ENCODE data around the gene TBC1D3B. TPM values are rescaled to one million over a fixed set of nuclear protein-coding genes. Genes with fewer than 3 reads are reported as not detected.

The TBC1D3B gene
- total RNA-seq, 4 donors from 2014 or later = 3.4 to 69.3 (median 11.7) TPM

GRCh38 chr17:36144981-36145729, 31.3 kb downstream of the TBC1D3B start:
- TF ChIP-seq CTCF (IDR thresholded peaks at IDR 0.05) = no peak
- no peak for TF ChIP-seq POLR2A (IDR thresholded peaks at IDR 0.05)
- Histone ChIP-seq H3K36me3 (no peaks in the 10 kb centered on the region), H3K4me3 (no peak overlapping the region), H3K9me3 (no peaks in the 10 kb centered on the region), H3K4me1 (peaks cover 0 to 12% (median 3%) of the 10 kb centered on the region in 4 donors), H3K27ac (no peak overlapping the region), H3K27me3 (no peaks in the 10 kb centered on the region)
- no peak for DNase-seq

- no peak for DNase-seq
- Histone ChIP-seq H3K27me3 (no peaks in the 10 kb centered on the region), H3K9me3 (no peaks in the 10 kb centered on the region), H3K27ac (no peak overlapping the region), H3K4me3 (no peak overlapping the region), H3K4me1 (peaks cover 0 to 12% (median 2%) of the 10 kb centered on the region in 4 donors), H3K36me3 (no peaks in the 10 kb centered on the region)
- TF ChIP-seq POLR2A (IDR thresholded peaks at IDR 0.05) (no peak), CTCF (IDR thresholded peaks at IDR 0.05) (no peak)
Measured at GRCh38 chr17:36144014-36144413, 32.4 kb downstream of the TBC1D3B start.

- Histone ChIP-seq H3K36me3 (no peaks in the 10 kb centered on the region), H3K4me3 (no peak overlapping the region), H3K4me1 (peaks cover 0 to 12% (median 0%) of the 10 kb centered on the region in 4 donors), H3K27me3 (no peaks in the 10 kb centered on the region), H3K9me3 (no peaks in the 10 kb centered on the region), H3K27ac (no peak overlapping the region)
- TF ChIP-seq CTCF (IDR thresholded peaks at IDR 0.05) = no peak
- no peak for DNase-seq
Measured at GRCh38 chr17:36142806-36143205, 33.6 kb downstream of the TBC1D3B start.

- TF ChIP-seq CTCF (IDR thresholded peaks at IDR 0.05) = no peak
- TF ChIP-seq POLR2A (IDR thresholded peaks at IDR 0.05) = no peak
Measured at GRCh38 chr17:36142235-36142634, 34.2 kb downstream of the TBC1D3B start.

GRCh38 chr17:36136439-36136838, 40.0 kb downstream of the TBC1D3B start:
- H3K9me3 ChIP-seq = no peaks in the 10 kb centered on the region
- no peak overlapping the region for H3K4me3 ChIP-seq
- peaks cover 0 to 20% (median 0%) of the 10 kb centered on the region in 4 donors for H3K4me1 ChIP-seq
- DNase-seq = no peak
- H3K36me3 ChIP-seq = no peaks in the 10 kb centered on the region
- H3K27me3 ChIP-seq = no peaks in the 10 kb centered on the region
- H3K27ac ChIP-seq = no peak overlapping the region
- TF ChIP-seq CTCF (IDR thresholded peaks at IDR 0.05) (no peak), POLR2A (IDR thresholded peaks at IDR 0.05) (no peak)

More at GRCh38 chr17:36142235-36142634, 34.2 kb downstream of the TBC1D3B start:
- no peaks in the 10 kb centered on the region for H3K36me3 ChIP-seq
- DNase-seq = no peak
- no peak overlapping the region for H3K27ac ChIP-seq
- H3K9me3 ChIP-seq = no peaks in the 10 kb centered on the region
- H3K4me1 ChIP-seq = peaks cover 0 to 12% (median 0%) of the 10 kb centered on the region in 4 donors
- H3K4me3 ChIP-seq = no peak overlapping the region
- H3K27me3 ChIP-seq = no peaks in the 10 kb centered on the region
